Measurements from ENCODE around the gene MMP8. TPM values are rescaled to one million over a fixed set of nuclear protein-coding genes. Genes with fewer than 3 reads are reported as not detected.
A peak's percentile ranks its signal among the peaks of the same experiment; 100 is the strongest.
"Not testable (repeated sequence)": the region's sequence is repeated elsewhere in the genome, so short reads cannot be mapped to it uniquely, and the experiment has no call there.

MMP8 gene
- total RNA-seq, 1 donor from 2014 or later: not detected

- Mint-ChIP-seq H3K9me3 (ENCODE audit: unreplicated experiment) (no peaks in the 10 kb centered on the region), H3K4me3 (ENCODE audit: unreplicated experiment) (no peak overlapping the region), H3K4me1 (ENCODE audit: unreplicated experiment) (peaks cover 37% of the 10 kb centered on the region), H3K27me3 (ENCODE audit: unreplicated experiment) (peaks cover 3% of the 10 kb centered on the region), H3K36me3 (ENCODE audit: low read depth, unreplicated experiment) (peaks cover 4% of the 10 kb centered on the region), H3K27ac (ENCODE audit: unreplicated experiment) (peak overlapping the region; percentile 74)
- no peak for TF ChIP-seq CTCF (IDR thresholded peaks at IDR 0.05; ENCODE audit: unreplicated experiment)
- no peak for DNase-seq (ENCODE audit: low spot score)
Observed at GRCh38 chr11:102757823-102758549, 33.2 kb upstream of the MMP8 start.

DNA sequence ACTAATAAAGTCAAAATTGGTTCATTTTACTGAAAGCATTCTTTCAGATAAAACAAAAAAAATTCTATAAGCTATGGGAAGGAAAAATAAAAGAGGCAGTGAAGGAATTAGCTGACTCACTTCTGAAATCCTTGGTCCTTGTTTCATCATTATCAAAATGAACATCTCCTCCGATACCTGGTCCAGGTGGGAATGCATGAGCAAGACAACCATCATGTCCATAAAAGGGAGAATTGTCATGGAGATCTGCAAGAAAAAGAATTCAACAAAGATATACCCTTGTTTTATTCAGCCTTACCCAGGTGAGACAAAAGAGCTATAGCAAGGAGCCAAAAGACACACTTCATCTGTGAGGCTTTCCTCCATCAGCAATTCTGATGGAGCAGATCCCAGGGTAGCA is 28.5 kb upstream of the MMP8 start:
- no peak overlapping the region for H3K4me3 Mint-ChIP-seq (ENCODE audit: unreplicated experiment)
- peaks cover 3% of the 10 kb centered on the region for H3K27me3 Mint-ChIP-seq (ENCODE audit: unreplicated experiment)
- DNase-seq (ENCODE audit: low spot score): no peak
- peaks cover 15% of the 10 kb centered on the region for H3K4me1 Mint-ChIP-seq (ENCODE audit: unreplicated experiment)
- no peak for TF ChIP-seq CTCF (IDR thresholded peaks at IDR 0.05; ENCODE audit: unreplicated experiment)
- peaks cover 4% of the 10 kb centered on the region for H3K36me3 Mint-ChIP-seq (ENCODE audit: low read depth, unreplicated experiment)
- H3K9me3 Mint-ChIP-seq (ENCODE audit: unreplicated experiment): no peaks in the 10 kb centered on the region
- H3K27ac Mint-ChIP-seq (ENCODE audit: unreplicated experiment): no peak overlapping the region

DNA sequence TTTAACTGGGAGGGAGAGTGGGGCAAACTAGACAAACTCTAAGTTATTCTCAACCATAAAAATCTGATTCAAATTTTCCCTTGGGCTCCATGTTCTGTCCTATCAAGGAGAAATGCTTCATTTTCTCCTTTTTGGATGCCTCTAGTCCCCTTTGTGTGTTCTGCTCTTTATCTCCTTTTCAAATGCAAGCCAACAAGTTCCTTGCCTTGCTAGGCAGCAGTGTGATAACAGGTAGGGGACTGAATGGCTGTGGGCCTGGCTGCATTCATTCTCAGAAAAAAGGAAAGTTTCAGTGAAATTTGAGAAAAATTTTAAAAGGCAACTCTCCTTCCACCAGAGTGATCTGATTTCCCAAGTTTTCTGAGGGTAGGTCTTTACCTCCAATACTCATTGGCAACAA is 26.9 kb upstream of the MMP8 start:
- Mint-ChIP-seq H3K9me3 (ENCODE audit: unreplicated experiment) (no peaks in the 10 kb centered on the region), H3K27ac (ENCODE audit: unreplicated experiment) (no peak overlapping the region), H3K4me3 (ENCODE audit: unreplicated experiment) (no peak overlapping the region), H3K36me3 (ENCODE audit: low read depth, unreplicated experiment) (peaks cover 10% of the 10 kb centered on the region), H3K27me3 (ENCODE audit: unreplicated experiment) (peaks cover 3% of the 10 kb centered on the region), H3K4me1 (ENCODE audit: unreplicated experiment) (peaks cover 6% of the 10 kb centered on the region)
- DNase-seq (ENCODE audit: low spot score): no peak
- no peak for TF ChIP-seq CTCF (IDR thresholded peaks at IDR 0.05; ENCODE audit: unreplicated experiment)

DNA sequence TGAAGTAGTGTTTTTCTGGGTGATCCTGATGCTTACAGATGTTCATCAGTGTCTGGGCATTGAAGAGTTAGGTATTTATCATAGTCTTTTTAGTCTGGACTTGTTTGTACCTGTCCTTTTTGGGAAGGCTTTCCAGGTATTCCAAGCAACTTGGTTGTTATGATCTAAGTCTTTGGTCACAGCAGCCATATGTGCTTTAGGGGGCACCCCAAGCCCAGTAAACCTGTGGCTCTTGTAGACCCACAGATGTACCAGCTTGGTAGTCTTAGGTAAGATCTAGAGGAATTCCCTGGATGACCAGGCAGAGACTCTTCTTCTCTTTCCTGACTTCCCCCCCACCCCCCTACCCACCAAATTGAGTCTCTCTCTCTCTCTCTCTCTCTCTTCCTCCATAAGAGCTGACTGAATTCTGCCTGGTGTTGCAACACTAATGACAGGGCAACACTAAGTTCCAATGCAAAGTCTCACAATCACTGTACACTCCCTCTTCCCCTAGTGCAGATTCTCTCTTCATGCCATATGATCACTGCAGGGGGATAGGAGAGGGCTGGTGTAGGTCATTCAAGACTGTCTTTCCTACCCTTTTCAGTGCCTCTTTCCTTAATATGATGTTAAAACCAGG is 24.5 kb upstream of the MMP8 start:
- Mint-ChIP-seq H3K9me3 (ENCODE audit: unreplicated experiment) (no peaks in the 10 kb centered on the region), H3K4me1 (ENCODE audit: unreplicated experiment) (peaks cover 6% of the 10 kb centered on the region), H3K27me3 (ENCODE audit: unreplicated experiment) (peaks cover 2% of the 10 kb centered on the region), H3K36me3 (ENCODE audit: low read depth, unreplicated experiment) (peaks cover 6% of the 10 kb centered on the region), H3K27ac (ENCODE audit: unreplicated experiment) (no peak overlapping the region), H3K4me3 (ENCODE audit: unreplicated experiment) (no peak overlapping the region)
- DNase-seq (ENCODE audit: low spot score): no peak
- no peak for TF ChIP-seq CTCF (IDR thresholded peaks at IDR 0.05; ENCODE audit: unreplicated experiment)

DNA sequence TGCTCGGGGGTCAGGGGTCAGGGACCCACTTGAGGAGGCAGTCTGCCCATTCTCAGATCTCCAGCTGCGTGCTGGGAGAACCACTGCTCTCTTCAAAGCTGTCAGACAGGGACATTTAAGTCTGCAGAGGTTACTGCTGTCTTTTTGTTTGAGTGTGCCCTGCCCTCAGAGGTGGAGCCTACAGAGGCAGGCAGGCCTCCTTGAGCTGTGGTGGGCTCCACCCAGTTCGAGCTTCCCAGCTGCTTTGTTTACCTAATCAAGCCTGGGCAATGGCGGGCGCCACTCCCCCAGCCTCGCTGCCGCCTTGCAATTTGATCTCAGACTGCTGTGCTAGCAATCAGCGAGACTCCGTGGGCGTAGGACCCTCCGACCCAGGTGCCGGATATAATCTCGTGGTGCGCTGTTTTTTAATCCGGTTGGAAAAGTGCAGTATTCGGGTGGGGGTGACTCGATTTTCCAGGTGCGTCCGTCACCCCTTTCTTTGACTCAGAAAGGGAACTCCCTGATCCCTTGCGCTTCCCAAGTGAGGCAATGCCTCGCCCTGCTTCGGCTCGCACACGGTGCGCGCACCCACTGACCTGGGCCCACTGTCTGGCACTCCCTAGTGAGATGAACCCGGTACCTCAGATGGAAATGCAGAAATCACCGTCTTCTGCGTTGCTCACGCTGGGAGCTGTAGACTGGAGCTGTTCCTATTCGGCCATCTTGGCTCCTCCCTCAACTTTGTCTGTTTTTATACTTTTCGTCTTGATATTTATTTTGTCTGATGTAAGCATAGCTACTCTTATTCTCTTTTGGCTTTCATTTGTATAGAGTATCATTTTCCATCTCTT is 22.2 kb upstream of the MMP8 start:
- not testable (repeated sequence) for H3K36me3 Mint-ChIP-seq (ENCODE audit: low read depth, unreplicated experiment); H3K27me3 Mint-ChIP-seq (ENCODE audit: unreplicated experiment); H3K4me1 Mint-ChIP-seq (ENCODE audit: unreplicated experiment); H3K9me3 Mint-ChIP-seq (ENCODE audit: unreplicated experiment); DNase-seq (ENCODE audit: low spot score)
- peak overlapping the region; percentile 78 for H3K4me3 Mint-ChIP-seq (ENCODE audit: unreplicated experiment)
- peak overlapping the region; percentile 72 for H3K27ac Mint-ChIP-seq (ENCODE audit: unreplicated experiment)
